Right lobe of liver (tissue), 6 donors: ENCODE data around the gene CLEC2L. TPM values are rescaled to one million over a fixed set of nuclear protein-coding genes. Genes with fewer than 3 reads are reported as not detected.
A peak's percentile ranks its signal among the peaks of the same experiment; 100 is the strongest.

Experiments
- ATAC-seq, 4 donors: fragments of 200-7000 bp; cut with Tn5 transposase; one replicate each; pipeline ENCODE4 v1.9.1; 2020; ENCODE audit warnings: mild to moderate bottlenecking in 4 of 4, moderate library complexity in 4 of 4
- DNase-seq, 3 donors: peaks; one replicate each; pipeline ENCODE4 v3.0.0-alpha.2; 2020
- H3K27ac ChIP-seq, 3 donors: fragments of 200-600 bp; one replicate each; pipeline ENCODE4 v1.8.0; 2022
- H3K27me3 ChIP-seq, 2 donors: fragments of 200-600 bp; one replicate each; pipeline ENCODE4 v1.8.0; 2022
- H3K36me3 ChIP-seq, 4 donors: fragments of 200-600 bp; sonication (generic) in 1 of 4; one replicate each; pipeline versions ENCODE4 v1.5.1 to v1.8.0; 2017 to 2022; ENCODE audit warnings: control low read depth in 1 of 4
- H3K4me1 ChIP-seq, 4 donors: fragments of 200-600 bp; sonication (generic) in 1 of 4; one replicate each; pipeline versions ENCODE4 v1.5.1 to v1.8.0; 2017 to 2022; ENCODE audit warnings: control low read depth in 1 of 4
- H3K4me3 ChIP-seq, 3 donors: fragments of 200-600 bp; one replicate each; pipeline ENCODE4 v1.8.0; 2022
- H3K9me3 ChIP-seq, 4 donors: fragments of 200-600 bp; sonication (generic) in 1 of 4; one replicate each; pipeline versions ENCODE4 v1.5.1 to v1.8.0; 2017 to 2022; ENCODE audit warnings: control low read depth in 1 of 4
- POLR2A ChIP-seq: fragments of 450-650 bp; IDR thresholded peaks from one replicate; pipeline ENCODE4 v1.6.1; 2017; ENCODE audit warnings: antibody characterized with exemption, mild to moderate bottlenecking
- WGBS: methylation state at CpG from one replicate; pipeline ENCODE4 v1.1.6; 2018; ENCODE audit warnings: low coverage, low lambda C conversion rate; ENCODE audit not compliant: insufficient coverage; ENCODE audit errors: missing lambda C conversion rate; 5-methylcytosine and 5-hydroxymethylcytosine counted together
- intact Hi-C, 2 donors: fragments of 100-400 bp; cut with DNase I; formaldehyde crosslinking; loops; one replicate each; pipeline versions ENCODE4 v1.11.2 to v1.14.1; 2022
- long read RNA-seq: library from polyadenylated mRNA; unstranded; transcript quantifications from one replicate; pipeline ENCODE4 v2.0.0, GENCODE V29; 2019
- total RNA-seq, 6 experiments: library from RNA; depleted of rRNA in 2 of 6; stranded (reverse); fragments of >200 nt in 2 of 6; fragmentation: NEBNext Ultra II Directional in 3 of 6; extraction: Animal tissue kit (Norgen Biotek cat#: 25700) in 3 of 6; gene quantifications; one replicate each; pipeline versions ENCODE4 v1.1.0 to v1.2.4, GENCODE V29; 2016 to 2023
- TF ChIP-seq, protein P1 (sequence below), 4 donors: fragments of 200-600 bp in 3 of 4; fragments of 450-650 bp in 1 of 4; IDR thresholded peaks; one replicate each; pipeline versions ENCODE4 v1.5.1 to v1.8.0; 2016 to 2022; ENCODE audit warnings: antibody characterized with exemption in 4 of 4, mild to moderate bottlenecking in 2 of 4
- donor health status: DM: no; HTN: yes; CAD: no.
- donor health status: DM: no; HTN: no; CAD: no.
- donor health status: DM: no; HTN: no; CAD: no.
- donor health status: DM: no; HTN: yes; CAD: no.
- donor health status: DM: no; HTN: yes; CAD: no.

The CLEC2L gene
- total RNA-seq: not detected
- long read RNA-seq: 0 reads

DNA sequence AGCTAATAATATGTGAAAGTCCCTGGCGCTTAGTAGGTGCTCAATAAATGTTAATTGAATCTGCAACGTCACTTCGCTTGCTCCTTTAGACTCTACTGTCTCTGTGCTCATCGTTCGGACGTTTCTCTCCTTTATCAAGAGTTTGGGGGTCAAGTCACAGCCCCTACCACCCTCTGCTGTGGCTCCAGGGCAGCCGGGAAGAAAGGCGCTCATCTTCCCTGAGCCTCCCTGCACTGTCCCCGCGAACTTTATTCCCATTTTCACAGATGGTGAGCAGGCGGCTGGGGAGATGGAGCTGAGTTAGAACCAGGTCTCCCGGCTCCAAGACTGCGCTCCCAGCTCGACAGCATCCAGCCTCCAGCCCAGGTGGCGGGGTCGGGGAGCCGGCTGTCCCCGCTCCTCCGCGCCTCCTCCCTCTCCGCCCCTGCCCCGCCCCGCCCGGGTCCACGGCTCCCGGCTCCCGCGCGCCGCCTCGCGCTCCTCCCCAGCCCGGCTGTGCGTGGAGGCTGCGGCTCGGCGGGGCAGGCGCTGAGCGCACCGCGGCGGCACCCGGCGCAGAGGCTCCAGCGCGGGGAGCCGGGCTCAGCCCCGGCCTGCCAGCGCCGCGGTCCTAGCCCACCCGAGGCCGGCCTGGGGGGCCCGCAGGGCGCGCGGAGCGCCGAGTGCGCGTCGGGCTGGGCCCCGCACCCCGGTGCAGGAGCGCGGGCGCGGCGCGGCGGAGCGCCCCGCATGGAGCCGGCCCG, at the start of gene CLEC2L:
CLEC2L (plus strand) TSS at position 487 of the 743 bp plus-strand sequence; CDS start at position 730, 243 bp downstream.
- 5% methylated on average over 20 of the region's 75 CpGs for WGBS
- H3K9me3 ChIP-seq: no peaks in the 10 kb centered on the region
- intact Hi-C loops: no loop called here
- DNase-seq (no peak), ATAC-seq (peak; percentile 27 to 53 (median 44))
- no peaks in the 10 kb centered on the region for H3K36me3 ChIP-seq
- H3K4me3 ChIP-seq: no peak within 1 kb of the TSS
- H3K4me1 ChIP-seq: no peaks in the 10 kb centered on the region
- H3K27ac ChIP-seq: no peak within 1 kb of the TSS
- no peaks in the 10 kb centered on the region for H3K27me3 ChIP-seq
- TF ChIP-seq, protein P1, sequence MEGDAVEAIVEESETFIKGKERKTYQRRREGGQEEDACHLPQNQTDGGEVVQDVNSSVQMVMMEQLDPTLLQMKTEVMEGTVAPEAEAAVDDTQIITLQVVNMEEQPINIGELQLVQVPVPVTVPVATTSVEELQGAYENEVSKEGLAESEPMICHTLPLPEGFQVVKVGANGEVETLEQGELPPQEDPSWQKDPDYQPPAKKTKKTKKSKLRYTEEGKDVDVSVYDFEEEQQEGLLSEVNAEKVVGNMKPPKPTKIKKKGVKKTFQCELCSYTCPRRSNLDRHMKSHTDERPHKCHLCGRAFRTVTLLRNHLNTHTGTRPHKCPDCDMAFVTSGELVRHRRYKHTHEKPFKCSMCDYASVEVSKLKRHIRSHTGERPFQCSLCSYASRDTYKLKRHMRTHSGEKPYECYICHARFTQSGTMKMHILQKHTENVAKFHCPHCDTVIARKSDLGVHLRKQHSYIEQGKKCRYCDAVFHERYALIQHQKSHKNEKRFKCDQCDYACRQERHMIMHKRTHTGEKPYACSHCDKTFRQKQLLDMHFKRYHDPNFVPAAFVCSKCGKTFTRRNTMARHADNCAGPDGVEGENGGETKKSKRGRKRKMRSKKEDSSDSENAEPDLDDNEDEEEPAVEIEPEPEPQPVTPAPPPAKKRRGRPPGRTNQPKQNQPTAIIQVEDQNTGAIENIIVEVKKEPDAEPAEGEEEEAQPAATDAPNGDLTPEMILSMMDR (IDR thresholded peaks at IDR 0.05): no peak
- no peak for TF ChIP-seq POLR2A

DNA sequence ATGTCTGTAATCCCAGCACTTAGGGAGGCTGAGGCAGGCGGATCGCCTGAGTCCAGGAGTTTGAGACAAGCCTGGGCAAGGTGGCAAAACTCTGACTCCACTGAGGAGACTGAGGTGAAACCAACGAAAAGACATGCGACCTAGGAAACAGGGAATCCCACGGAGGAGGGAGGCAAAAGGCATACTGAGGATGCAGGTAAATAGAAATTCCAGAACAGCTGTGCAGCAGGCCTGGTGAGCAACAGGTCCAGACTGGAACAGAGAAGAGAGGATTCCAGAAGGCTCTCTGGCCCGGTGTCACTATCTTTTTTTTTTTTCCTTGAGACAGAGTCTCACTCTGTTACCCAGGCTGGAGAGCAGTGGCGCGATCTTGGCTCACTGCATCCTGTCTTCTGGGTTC, 47.3 kb upstream of the CLEC2L start:
- Histone ChIP-seq H3K27me3 (no peaks in the 10 kb centered on the region), H3K9me3 (no peaks in the 10 kb centered on the region), H3K27ac (no peak overlapping the region), H3K4me3 (no peak overlapping the region), H3K36me3 (no peaks in the 10 kb centered on the region), H3K4me1 (peaks cover 0 to 9% (median 0%) of the 10 kb centered on the region in 4 donors)
- intact Hi-C loops: no loop called here
- DNase-seq: no peak
- ATAC-seq: no peak
- TF ChIP-seq, protein P1 (IDR thresholded peaks at IDR 0.05): no peak
- TF ChIP-seq POLR2A: no peak
- 77% methylated on average over 7 of the region's 8 CpGs for WGBS

DNA sequence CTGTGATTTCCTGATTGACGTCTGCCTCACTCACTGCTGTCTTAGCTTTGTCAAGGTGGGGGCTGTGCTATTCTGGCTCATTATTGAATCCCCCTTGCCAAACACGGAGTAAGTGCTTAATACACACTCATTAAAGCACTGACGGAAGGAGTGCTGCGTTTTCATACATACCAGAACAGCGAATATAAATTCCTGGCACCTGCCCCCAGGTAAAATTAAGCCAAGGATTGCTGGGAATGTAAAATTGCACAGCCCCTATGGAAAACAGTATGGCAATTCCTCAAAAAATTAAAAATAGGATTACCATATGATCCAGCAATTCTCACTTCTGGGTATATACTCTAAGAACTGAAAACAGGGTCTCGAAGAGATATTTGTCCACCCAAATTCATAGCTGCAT, 46.6 kb upstream of the CLEC2L start:
- no peaks in the 10 kb centered on the region for H3K36me3 ChIP-seq
- no peak for ATAC-seq
- peaks cover 0 to 6% (median 0%) of the 10 kb centered on the region in 4 donors for H3K4me1 ChIP-seq
- H3K9me3 ChIP-seq: no peaks in the 10 kb centered on the region
- no peak overlapping the region for H3K27ac ChIP-seq
- no peak for TF ChIP-seq POLR2A
- TF ChIP-seq, protein P1 (IDR thresholded peaks at IDR 0.05): no peak
- intact Hi-C loops: no loop called here
- H3K4me3 ChIP-seq: no peak overlapping the region
- 89% methylated on average over 5 of the region's 6 CpGs for WGBS
- DNase-seq: no peak
- no peaks in the 10 kb centered on the region for H3K27me3 ChIP-seq

DNA sequence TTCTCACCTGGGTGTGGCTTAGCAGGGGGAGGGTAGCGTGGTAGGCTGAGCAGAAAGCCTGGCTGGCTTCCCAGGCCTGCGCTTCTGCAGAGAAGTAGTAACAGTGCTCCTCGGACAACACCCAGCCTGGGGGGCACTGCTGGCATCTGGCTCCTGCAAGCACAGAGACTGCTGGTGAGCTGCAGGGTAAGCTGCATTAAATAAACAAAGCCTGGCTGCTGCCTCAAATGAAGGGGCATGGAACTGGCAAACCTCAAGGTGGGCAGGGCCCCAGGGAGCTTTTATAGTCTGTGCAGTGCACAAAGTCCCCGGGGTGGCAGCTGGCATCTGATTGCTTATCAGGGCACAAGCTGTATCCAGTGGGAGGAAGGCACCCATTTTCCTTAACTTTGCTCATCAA, 43.9 kb upstream of the CLEC2L start:
- H3K4me1 ChIP-seq: peaks cover 0 to 12% (median 0%) of the 10 kb centered on the region in 4 donors
- H3K4me3 ChIP-seq: no peak overlapping the region
- ATAC-seq (no peak), DNase-seq (no peak)
- no peak for TF ChIP-seq POLR2A
- TF ChIP-seq, protein P1 (IDR thresholded peaks at IDR 0.05): no peak
- intact Hi-C loops: no loop called here
- peaks cover 0 to 20% of the 10 kb centered on the region in 2 donors for H3K27me3 ChIP-seq
- WGBS: no CpG with 5 or more reads among the region's 4 CpGs
- H3K27ac ChIP-seq: no peak overlapping the region
- no peaks in the 10 kb centered on the region for H3K36me3 ChIP-seq
- no peaks in the 10 kb centered on the region for H3K9me3 ChIP-seq
